Hepatic stellate cell (primary cell): Measurements from ENCODE around the gene NECAP2.

Experiments
- DNase-seq: peaks from one replicate; pipeline ENCODE4 v3.0.0; 2011; ENCODE audit warnings: low spot score

The NECAP2 gene, protein sequence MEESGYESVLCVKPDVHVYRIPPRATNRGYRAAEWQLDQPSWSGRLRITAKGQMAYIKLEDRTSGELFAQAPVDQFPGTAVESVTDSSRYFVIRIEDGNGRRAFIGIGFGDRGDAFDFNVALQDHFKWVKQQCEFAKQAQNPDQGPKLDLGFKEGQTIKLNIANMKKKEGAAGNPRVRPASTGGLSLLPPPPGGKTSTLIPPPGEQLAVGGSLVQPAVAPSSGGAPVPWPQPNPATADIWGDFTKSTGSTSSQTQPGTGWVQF

DNA sequence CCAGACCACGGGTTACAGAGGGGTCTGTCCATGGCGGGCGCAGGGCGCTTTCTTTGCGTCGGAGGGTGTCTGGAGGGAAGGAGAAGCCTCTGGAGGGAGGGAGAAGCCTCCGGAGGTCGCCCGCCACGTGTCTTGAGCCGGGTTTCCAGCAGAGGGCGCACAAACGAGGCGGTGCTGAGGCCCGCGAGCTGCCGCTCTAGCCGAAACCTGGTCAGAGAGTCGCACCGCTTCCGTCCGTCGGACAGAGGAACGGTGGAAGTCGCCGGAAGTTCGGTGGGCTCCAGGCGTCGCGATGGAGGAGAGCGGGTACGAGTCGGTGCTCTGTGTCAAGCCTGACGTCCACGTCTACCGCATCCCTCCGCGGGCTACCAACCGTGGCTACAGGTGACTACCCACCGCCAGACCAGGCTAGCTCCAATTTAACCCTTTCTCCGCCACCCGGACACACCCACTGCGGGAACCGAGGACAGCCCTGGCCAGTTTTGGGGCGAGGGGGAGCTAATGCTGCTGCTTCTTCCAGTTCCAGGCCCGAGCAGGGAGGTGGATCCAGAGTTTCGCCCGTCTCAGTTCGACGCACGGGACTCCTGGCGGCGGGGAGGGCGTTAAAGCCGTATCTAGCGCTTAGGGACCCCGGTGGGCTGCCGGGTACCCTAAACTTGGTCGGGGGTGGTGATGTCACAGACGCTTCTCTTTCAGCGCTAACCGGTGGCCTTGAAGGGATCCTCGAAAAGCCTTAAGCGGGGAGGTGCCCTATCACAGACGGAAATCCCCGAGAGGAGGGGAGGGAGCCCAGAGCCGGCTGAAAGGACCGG is at the start of gene NECAP2:
Gene NECAP2 (plus strand): TSS at position 255 of the 812 bp plus-strand sequence. CDS start 38 bp downstream, at position 293.
- peak; percentile 89 for DNase-seq

DNA sequence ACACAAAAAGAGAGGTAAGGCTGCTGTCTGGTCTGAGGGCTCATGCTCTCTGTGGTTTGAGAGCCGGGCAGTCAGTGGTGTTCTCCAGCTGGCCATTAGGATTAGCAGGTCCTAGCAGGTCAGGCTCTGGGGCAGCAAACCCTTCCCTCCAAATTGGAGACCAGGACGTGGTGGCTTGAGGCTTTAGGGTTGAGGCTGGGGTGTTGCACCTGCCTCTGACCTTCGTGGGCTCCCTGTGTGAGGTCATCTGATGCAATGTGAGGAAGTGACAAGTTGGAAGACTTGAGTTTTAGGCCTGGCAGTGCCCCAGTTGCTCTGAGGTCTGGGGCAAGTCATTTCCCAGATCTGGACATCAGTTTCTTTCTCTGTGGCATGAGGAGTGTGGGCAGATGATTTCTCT is 49.1 kb upstream of the NECAP2 start:
- no peak for DNase-seq

DNA sequence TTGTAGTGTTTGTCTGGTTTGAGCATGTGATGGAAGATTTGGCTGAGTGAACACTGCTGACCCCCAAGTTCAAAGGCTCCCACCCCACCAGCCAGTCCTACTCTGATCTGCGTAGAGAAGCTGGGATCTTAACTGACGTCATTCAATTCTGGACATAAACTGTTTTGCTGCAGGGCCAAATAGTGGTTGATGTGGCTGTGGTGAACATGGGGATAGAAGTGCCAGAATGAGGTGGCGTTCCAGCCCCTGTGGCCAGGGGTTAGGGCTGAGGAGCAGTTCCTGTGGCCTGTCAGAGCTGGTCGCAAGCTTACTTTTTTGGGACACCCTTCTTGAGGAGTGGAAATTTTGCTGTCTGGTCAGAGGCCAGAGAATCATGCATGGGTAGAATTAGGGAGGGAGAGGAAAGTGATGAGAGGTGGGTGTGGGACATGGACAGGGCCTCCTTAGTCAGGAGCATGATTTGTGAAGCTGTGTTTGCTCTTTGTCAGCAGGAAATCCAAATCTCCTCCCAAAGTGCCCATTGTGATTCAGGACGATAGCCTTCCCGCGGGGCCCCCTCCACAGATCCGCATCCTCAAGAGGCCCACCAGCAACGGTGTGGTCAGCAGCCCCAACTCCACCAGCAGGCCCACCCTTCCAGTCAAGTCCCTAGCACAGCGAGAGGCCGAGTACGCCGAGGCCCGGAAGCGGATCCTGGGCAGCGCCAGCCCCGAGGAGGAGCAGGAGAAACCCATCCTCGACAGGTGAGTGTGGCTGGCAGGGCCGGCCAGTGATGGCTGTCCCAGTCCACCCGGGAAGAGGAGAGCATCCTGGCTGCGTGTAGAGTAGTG is 47.6 kb upstream of the NECAP2 start:
- no peak for DNase-seq

DNA sequence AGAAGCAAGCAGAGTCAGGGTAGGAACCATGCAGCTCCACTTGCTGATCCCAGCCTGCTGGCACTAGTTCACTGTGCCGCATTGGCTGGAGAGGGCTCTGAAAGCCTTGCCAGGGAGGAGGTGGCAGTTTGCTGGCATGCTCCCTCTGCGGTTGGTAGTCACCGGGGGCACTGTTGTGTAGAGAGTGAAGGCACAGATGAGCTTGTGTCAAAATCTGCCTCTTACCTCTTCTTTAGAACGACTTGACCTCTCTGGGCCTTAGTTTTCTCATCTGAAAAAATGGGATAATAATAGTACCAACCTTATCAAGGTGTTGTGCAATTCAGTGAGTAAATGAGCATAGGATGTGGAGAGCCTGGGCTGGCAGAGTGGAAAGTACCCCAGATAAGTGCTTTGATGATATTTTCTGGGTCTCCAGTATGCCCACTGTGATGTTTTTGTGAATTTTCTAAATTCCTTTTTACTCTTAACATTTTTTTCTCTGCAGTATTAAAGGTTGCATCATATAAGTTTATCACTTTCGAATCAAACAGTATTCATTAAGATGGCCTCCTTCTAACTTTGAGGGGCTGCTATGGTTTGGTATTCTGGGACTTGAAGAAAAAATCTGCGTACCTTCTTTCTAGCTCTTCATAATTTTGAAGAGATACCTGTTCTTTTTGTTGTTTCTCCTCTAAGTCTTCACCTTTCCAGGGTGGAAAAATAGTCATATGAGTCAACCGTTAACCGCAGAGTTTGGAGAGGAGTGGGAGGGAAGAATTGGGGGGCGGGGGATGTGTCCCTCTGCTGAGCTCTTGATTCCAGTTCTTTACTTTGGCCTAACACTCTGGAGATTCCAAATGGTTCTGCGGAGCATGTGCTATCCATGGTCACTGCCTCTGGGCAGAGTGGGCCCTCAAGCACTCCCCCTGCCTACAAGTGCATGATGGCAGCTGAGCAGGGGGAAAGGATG is 46.7 kb upstream of the NECAP2 start:
- no peak for DNase-seq

DNA sequence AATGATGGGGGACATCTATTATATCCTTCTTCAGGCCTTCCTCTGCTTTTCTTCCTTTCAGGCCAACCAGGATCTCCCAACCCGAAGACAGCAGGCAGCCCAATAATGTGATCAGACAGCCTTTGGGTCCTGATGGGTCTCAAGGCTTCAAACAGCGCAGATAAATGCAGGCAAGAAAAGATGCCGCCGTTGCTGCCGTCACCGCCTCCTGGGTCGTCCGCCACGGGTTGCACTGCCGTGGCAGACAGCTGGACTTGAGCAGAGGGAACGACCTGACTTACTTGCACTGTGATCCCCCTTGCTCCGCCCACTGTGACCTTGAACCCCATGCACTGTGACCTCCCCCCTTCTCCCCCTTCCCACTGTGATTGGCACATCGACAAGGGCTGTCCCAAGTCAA is 45.5 kb upstream of the NECAP2 start:
- no peak for DNase-seq

DNA sequence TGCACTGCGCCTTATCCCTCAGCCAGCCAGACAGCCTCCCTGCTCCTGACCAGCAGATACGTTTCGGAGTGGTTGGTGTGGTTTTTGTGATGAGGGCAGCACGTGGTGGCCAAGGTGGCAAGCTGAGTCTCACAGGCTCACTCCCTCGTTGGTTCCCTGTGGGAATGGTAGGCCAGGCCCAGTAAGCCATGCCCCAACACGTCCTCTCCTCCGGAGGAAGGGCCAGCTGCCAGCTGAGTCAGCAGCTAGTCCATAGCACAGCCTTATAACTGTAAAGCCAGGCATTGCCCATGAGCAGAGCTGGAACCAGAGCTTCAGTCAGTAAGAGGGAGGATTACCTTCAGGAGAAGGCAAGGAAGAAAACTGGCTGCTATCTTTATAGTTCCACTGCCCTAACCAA is 43.9 kb upstream of the NECAP2 start:
- peak; percentile 66 for DNase-seq

DNA sequence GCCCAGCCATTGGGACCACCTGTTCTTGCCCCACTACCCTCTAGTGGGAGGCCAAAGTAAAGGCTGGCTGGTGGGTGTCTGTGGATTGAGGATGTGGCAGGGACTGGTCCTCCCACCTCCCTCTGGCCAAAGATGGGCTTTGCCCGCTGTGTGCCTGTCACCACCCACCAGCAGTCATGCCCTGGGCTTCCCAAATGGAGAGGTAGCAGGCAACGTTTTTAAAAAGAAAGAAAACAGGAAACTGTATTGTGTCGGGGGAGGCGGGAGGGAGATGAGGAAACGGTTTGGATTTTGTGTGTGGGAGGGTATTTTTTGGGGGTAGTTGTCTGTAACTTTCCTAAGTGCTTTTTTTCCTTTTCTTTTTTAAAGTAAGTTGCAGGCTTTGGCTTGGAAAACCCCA is 43.4 kb upstream of the NECAP2 start:
- DNase-seq = no peak

DNA sequence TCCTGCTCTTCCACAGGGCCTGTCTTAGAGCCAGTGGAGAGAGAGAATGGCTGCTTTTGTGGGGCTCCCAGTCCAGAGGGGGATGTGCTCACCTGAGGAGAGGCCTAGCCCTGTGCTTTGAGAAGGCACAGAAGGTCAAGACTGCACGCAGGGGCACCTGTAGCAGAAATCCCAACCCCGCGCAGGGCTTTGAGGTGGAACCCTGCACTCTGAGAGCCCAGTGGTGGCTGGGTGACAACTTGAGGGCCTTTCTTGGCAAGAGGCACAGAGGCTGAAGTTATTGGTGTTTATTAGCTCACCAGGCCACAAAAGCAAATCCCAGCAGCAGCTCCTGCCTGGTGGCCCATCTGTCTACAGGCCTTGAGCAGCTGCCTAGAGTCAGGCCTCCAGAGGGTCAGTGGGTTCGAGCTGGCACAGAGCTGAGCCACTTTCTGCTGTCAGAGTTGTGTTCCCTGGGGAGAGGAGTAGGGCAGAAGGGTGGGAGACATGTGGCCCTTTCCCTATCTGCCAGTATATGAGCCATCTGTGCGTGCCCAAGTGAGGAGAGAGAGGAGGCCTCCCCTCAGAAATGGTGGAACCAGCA is 42.1 kb upstream of the NECAP2 start:
- DNase-seq = no peak

DNA sequence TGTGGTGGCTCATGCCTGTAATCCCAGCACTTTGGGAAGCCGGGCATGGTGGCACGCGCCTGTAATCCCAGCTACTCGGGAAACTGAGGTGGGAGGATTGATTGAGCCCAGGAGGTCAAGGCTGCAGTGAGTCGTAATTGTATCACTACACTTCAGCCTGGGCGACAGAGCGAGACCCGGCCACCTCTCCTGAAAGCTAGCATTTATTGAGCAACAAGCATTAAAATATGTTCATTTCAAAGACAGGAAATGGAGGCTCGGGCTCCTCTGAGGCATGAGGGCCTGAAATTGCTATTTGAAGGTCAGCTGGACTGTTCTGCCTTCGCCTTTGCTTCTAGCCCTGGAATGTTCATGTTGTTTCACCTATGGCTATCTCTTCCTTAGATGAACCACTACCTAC is 37.8 kb upstream of the NECAP2 start:
- DNase-seq = no peak

DNA sequence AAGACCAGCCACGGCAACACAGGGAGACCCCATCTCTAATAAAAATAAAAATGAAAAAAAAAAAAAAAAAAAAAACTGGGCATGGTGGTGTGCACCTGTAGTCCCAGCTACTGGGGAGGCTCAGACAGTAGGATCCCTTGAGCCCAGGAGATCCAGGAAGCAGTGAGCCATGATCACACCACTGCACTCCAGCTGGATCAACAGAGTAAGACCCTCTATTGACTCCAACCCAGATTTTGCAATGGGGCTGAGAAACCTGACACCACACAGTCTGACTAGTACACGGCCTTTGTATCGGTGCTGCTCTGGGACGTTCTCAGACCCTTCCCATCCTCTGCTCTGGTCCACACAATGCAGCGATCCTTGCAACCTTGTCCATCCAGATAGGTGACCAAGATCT is 35.1 kb upstream of the NECAP2 start:
- DNase-seq = no peak

DNA sequence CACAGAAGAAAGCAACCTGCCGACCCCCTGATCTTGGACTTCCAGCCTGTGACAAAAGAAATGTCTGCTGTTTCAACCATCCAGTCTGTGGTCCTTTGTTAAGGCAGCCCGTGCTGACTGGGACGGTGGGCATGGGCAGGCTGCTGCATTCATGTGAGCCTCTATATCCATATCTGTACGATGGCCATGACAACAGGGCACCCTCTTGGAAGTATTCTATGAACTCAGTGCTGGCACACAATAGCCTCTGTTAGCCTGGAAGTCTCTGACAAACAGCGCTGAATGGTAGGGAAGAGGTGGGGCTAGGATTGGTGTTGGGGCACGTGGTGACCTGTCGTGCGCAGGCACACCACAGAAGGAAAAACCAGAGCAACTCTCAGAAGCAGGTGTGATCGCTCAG is 33.7 kb upstream of the NECAP2 start:
- DNase-seq = no peak

DNA sequence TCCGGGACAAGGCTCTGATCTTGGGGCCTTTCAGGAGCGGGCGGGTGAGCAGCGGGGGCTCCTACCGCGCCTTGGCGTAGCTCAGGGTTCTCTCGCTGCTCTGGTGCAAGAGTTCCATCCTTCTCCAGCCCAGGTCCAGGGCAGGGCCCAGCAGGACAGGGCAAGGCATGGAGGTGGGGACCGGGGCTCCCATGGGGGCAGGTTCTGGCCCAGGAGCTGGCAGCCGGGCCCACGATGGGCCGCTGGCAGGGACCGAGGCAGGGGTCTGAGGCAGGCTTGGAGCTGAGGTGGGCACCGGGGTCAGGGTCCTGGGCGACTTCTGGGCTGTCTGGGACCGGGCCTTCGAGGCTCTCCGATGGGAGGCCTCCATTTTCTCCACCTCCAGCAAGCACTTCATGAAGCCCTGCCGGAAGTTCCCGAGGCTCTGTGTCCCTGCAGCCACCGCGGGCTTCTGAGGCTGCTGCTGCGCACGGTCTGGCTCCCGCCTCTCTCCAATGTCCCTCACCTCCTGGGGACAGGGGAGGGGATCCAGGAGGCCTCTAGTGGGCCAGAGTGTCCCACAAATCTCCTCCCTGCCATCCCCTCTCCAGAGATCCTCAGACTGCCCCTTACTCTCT is 30.9 kb upstream of the NECAP2 start:
- DNase-seq = no peak

DNA sequence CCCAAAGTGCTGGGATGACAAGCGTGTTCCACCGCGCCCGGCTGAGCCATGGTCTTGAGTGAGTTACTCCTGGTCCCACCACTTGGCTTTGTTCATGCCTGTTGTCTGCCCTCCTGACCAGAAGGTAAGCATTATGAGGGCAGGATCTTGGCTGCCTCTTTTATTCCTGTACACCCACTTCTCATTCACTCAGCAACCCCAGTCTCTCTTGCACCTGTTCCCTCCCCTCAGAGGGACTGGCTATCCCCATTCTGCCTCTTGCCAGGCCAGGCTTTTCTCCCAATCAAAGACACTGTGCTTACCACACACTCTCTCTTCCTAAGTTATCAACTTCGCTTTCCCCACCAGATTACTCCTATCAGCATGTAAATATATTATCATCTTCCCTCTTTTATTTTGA is 29.7 kb upstream of the NECAP2 start:
- DNase-seq = no peak

DNA sequence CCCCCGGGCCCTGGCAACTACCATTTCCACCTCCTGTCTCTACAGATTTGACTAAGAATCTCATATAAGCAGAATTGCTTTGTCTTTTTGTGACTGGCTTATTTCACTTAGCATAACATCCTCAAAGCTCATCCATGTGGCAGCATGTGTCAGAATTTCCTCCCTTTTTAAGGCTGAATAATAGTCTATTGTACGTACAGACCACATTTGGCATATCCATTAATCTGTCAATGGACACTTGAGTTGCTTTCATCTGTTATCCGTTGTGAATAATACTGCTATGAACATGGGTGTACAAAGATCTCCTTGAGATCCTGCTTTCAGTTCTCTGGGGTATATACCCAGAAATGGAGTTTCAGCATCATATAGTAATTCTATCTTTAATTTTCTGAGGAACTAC is 27.3 kb upstream of the NECAP2 start:
- no peak for DNase-seq

DNA sequence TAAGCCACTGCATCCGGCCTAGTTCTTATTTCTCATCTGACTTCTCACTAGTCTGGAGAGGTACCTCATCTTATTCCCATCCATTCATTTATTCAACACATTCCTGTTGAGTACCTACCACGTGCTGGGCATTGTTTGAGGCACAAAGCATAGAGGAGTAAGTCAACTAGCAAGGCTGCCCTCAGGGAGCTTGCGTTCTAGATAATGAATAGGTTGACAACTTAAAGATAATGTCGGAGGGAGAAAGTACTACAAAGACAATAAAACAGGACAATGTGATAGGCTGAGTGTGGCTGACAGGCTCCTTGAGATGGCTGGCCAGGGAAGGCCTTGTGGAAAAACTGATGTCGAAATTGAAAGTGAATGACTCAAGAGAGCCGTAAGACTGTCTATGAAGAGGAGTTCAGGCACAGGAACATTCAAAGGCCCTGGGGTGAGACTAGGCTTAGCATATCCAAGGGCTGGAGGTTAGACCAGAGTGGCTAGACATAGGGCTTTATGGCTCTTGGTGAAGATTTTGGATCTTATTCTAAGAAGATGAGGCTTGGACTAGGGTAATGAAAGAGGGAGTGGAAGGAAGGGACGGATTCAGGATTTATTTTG is 21.6 kb upstream of the NECAP2 start:
- no peak for DNase-seq

DNA sequence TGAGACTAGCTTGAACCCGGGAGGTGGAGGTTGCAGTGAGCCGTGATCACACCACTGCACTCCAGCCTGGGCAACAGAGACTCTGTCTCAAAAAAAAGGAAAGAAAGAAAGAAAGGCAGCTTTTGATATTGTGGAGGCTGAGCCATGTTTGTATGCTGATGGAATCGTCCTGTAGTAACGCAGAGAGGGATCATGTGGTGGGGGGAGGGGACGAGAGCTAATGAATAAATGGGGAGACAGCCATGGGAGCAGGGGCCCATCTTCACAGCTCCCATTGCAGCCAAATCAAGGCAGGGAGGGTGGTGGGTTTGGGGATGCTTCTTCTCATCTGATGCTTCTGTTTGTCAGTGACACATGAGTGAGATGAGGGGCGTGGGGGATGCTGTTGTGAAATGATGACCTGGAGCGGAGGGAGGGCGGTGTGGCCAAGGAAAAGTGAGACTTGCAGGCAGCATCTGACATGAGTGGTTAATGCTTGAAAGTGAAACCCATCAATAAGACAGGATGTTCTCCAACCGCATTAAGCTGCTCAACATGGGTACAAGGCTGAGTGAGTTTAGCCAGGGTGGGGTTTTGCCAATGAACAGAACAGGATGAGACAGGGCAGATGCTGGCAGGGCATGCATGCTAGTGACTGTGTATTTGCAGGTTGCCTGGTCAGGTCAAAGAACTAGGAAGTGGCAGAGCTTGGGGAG is 20.0 kb upstream of the NECAP2 start:
- no peak for DNase-seq

DNA sequence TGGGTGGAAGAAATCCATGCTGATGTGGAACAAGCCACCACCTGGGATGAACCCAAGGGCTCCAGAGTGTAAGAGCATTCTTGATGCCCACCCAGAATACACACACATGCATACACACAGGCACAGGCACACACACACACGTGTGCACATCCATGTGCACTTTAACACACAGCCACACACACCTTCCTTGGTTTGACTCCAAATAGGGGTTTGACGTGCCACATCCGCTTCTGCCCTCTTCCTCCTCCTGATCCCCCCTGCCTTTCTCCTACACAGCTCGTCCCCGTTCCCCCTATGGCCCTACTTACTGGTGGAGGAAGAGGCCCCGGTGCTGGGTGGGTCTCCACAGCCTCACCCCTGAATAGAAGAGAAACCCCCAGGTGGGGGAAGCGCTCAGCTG is 19.3 kb upstream of the NECAP2 start:
- DNase-seq = no peak

DNA sequence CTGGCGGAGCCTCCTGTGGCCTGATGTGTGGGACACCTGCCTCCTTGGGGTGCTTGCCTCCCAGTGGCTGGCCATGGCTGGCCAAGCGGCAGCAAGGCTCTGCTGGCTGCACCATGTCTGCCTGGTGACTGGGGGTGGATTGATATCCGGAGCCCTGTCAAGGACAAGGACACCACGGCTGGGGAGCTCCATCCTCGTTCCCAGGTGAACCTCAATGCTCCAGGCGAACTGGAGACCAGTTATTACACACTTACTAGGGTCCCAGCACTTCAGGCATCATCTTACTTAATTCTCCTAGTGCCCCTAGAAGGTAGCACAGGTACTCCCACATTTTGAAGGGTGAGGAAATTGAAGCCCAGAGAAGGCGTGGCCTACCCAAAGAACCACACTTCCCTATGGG is 18.5 kb upstream of the NECAP2 start:
- DNase-seq = no peak

DNA sequence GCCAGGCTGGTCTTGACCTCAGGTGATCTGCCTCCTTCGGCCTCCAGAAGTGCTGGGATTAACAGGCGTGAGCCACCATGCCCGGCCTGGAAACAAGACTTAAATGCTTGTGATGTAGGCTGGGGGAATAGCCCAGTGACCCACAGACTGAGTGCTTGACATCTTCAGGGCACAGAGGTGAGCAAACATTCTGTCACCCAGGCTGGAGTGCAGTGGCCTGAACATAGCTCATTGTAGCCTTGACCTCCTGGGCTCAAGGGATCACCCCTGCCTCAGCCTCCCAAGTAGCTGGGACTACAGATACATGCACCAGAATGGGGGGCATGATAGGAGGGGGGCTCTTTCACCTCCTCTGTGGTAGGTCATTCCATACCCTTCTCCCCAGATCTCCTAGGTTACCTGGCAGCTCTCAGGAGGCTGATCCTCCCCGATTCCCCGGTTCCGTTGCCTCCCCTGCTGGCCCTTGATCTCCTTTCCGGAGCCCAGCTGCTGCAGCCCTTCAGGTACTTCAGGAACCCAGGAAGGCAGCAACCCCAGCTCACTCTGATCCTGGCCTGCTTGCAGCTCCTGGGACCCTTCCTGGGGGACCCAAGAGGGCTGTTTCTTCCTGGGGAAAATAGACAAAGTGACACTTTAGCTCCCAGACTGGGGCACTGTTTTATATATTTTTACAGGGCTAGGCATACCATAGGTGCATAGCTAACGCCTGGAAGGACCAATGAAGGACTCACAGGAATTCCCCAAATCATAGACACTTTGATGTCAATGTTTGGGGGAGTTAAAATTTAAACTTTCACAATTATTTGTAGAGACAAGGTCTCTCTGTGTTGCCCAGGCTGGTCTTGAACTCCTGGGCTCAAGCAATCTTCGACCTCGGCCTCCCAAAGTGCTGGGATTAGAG is 15.1 kb upstream of the NECAP2 start:
- DNase-seq = no peak
